HepG2 (cell line): ENCODE results near the gene CXCR1. TPM values are rescaled to one million over a fixed set of nuclear protein-coding genes. Genes with fewer than 3 reads are reported as not detected.

Source experiments
- ATF3 ChIP-seq: sonication (generic); formaldehyde crosslinking; IDR thresholded peaks from 2 replicates; pipeline ENCODE4 v1.4.0; 2020; ENCODE audit warnings: missing genetic modification reagents
- MAF1 ChIP-seq: sonication (generic); formaldehyde crosslinking; IDR thresholded peaks from 2 replicates; pipeline ENCODE4 v1.5.0; 2020; ENCODE audit warnings: missing genetic modification reagents, borderline replicate concordance
- NFIC ChIP-seq: IDR thresholded peaks from 2 replicates; pipeline ENCODE4 v1.6.1; 2012; ENCODE audit warnings: mild to moderate bottlenecking, low read length, inconsistent platforms
- SALL2 ChIP-seq: sonication (generic); formaldehyde crosslinking; IDR thresholded peaks from 2 replicates; pipeline ENCODE4 v1.8.1; 2023; ENCODE audit warnings: mild to moderate bottlenecking, missing genetic modification reagents, inconsistent platforms
- SUZ12 ChIP-seq: fragments of 150-350 bp; IDR thresholded peaks from 2 replicates; pipeline ENCODE4 v1.6.1; 2014; ENCODE audit warnings: low read depth, low read length
- ZNF569 ChIP-seq: sonication (generic); formaldehyde crosslinking; IDR thresholded peaks from 2 replicates; pipeline ENCODE4 v1.5.0; 2020; ENCODE audit warnings: mild to moderate bottlenecking, missing genetic modification reagents, moderate library complexity, borderline replicate concordance
- ZNF772 ChIP-seq: sonication (generic); formaldehyde crosslinking; IDR thresholded peaks from 2 replicates; pipeline ENCODE4 v1.5.0; 2020; ENCODE audit warnings: mild to moderate bottlenecking, missing genetic modification reagents
- ZNF775 ChIP-seq: sonication (generic); formaldehyde crosslinking; IDR thresholded peaks from 2 replicates; pipeline ENCODE4 v1.4.0; 2020; ENCODE audit warnings: missing genetic modification reagents, mild to moderate bottlenecking, moderate library complexity, borderline replicate concordance
- polyA plus RNA-seq, 8 experiments: library from polyadenylated mRNA; depleted of rRNA in 3 of 8; stranded (reverse) in 7 of 8; unstranded in 1 of 8; fragments of >200 nt; fragmentation: Illumina TruSeq in 4 of 8; extraction: Trizol in 4 of 8; gene quantifications; 2 replicates each; pipeline versions ENCODE4 v1.2.1 to v1.2.3, GENCODE V29; 2011 to 2016; ENCODE audit warnings: low read depth in 4 of 8, missing spikeins in 1 of 8, mixed read lengths in 1 of 8; ENCODE audit not compliant: insufficient read depth in 1 of 8
- total RNA-seq, 5 experiments: library from RNA; depleted of rRNA; stranded (reverse); fragments of >200 nt; fragmentation: Illumina TruSeq; extraction: Trizol; gene quantifications; 2 replicates each; pipeline ENCODE4 v1.2.3, GENCODE V29; 2016; ENCODE audit warnings: low read depth in 1 of 5
- TF ChIP-seq, protein P1 (sequence below): sonication (generic); formaldehyde crosslinking; IDR thresholded peaks from 2 replicates; pipeline ENCODE4 v1.4.0; 2020; ENCODE audit warnings: mild to moderate bottlenecking, missing genetic modification reagents
- TF ChIP-seq, protein P2 (sequence below): sonication (generic); formaldehyde crosslinking; conservative IDR thresholded peaks from 2 replicates; pipeline ENCODE4 v1.8.0; 2022; ENCODE audit warnings: mild to moderate bottlenecking, moderate library complexity, missing genetic modification reagents

The CXCR1 gene
- total and polyA plus RNA-seq, 2 of the 13 experiments (the other 11 are each of a cell fraction or from before 2014, with no cell fraction given) = not detected

DNA sequence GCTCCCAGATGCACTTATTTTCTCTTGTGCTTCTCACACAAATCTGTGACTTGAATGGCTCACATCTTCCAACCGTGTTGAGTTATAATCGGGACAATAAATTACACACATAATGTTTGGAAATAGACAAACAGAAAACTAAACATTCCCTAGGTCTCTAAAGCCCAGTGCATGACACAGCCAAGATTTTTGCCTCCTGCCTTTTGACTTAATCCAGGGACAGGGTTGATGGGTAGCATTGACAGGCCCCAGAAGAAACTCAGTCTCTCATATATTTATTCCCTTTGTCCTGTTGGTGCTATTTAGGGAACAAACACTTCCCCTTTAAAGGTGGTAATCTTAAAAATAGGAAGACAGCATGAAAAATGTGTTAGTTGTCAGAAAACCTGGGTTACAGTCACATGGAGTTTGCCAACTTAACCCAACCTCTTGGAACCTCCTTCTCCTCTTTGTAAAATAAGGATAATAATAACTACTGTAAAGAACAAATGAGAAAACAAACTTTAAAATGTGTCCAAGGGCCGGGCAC lies 26.2 kb upstream of the CXCR1 start (continued):
- TF ChIP-seq ZNF772 (CRISPR knock-in tag) (no peak), ZNF775 (CRISPR knock-in tag) (no peak), SUZ12 (no peak), NFIC (no peak), ATF3 (CRISPR knock-in tag) (no peak), ZNF569 (CRISPR knock-in tag) (no peak), SALL2 (CRISPR knock-in tag) (no peak), MAF1 (CRISPR knock-in tag) (no peak)
- TF ChIP-seq, protein P1, sequence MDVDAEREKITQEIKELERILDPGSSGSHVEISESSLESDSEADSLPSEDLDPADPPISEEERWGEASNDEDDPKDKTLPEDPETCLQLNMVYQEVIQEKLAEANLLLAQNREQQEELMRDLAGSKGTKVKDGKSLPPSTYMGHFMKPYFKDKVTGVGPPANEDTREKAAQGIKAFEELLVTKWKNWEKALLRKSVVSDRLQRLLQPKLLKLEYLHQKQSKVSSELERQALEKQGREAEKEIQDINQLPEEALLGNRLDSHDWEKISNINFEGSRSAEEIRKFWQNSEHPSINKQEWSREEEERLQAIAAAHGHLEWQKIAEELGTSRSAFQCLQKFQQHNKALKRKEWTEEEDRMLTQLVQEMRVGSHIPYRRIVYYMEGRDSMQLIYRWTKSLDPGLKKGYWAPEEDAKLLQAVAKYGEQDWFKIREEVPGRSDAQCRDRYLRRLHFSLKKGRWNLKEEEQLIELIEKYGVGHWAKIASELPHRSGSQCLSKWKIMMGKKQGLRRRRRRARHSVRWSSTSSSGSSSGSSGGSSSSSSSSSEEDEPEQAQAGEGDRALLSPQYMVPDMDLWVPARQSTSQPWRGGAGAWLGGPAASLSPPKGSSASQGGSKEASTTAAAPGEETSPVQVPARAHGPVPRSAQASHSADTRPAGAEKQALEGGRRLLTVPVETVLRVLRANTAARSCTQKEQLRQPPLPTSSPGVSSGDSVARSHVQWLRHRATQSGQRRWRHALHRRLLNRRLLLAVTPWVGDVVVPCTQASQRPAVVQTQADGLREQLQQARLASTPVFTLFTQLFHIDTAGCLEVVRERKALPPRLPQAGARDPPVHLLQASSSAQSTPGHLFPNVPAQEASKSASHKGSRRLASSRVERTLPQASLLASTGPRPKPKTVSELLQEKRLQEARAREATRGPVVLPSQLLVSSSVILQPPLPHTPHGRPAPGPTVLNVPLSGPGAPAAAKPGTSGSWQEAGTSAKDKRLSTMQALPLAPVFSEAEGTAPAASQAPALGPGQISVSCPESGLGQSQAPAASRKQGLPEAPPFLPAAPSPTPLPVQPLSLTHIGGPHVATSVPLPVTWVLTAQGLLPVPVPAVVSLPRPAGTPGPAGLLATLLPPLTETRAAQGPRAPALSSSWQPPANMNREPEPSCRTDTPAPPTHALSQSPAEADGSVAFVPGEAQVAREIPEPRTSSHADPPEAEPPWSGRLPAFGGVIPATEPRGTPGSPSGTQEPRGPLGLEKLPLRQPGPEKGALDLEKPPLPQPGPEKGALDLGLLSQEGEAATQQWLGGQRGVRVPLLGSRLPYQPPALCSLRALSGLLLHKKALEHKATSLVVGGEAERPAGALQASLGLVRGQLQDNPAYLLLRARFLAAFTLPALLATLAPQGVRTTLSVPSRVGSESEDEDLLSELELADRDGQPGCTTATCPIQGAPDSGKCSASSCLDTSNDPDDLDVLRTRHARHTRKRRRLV (CRISPR knock-in tag) = no peak
- TF ChIP-seq, protein P2, sequence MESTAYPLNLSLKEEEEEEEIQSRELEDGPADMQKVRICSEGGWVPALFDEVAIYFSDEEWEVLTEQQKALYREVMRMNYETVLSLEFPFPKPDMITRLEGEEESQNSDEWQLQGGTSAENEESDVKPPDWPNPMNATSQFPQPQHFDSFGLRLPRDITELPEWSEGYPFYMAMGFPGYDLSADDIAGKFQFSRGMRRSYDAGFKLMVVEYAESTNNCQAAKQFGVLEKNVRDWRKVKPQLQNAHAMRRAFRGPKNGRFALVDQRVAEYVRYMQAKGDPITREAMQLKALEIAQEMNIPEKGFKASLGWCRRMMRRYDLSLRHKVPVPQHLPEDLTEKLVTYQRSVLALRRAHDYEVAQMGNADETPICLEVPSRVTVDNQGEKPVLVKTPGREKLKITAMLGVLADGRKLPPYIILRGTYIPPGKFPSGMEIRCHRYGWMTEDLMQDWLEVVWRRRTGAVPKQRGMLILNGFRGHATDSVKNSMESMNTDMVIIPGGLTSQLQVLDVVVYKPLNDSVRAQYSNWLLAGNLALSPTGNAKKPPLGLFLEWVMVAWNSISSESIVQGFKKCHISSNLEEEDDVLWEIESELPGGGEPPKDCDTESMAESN (CRISPR knock-in tag) = no peak
